GM13977 (cell line): ENCODE measurements around the gene ZNF77.

Experiments
- DNase-seq: peaks from one replicate; pipeline ENCODE4 v3.0.0; 2012; ENCODE audit warnings: low spot score
- in situ Hi-C: fragments of 300-500 bp; cut with MboI; formaldehyde crosslinking; loops from one replicate; pipeline ENCODE4 v1.12.0; 2022; ENCODE audit warnings: low sequenced_read_pairs, low pct_unique_long_range_greater_than_20kb, mixed read lengths, inconsistent platforms; ENCODE audit not compliant: unreplicated experiment
- TF ChIP-seq, protein P1 (sequence below): IDR thresholded peaks from 2 replicates; pipeline ENCODE4 v1.5.1; 2012; ENCODE audit warnings: mild to moderate bottlenecking, control low read depth; ENCODE audit not compliant: insufficient read depth; ENCODE audit errors: extremely low read depth, missing control alignments

ZNF77 gene

DNA sequence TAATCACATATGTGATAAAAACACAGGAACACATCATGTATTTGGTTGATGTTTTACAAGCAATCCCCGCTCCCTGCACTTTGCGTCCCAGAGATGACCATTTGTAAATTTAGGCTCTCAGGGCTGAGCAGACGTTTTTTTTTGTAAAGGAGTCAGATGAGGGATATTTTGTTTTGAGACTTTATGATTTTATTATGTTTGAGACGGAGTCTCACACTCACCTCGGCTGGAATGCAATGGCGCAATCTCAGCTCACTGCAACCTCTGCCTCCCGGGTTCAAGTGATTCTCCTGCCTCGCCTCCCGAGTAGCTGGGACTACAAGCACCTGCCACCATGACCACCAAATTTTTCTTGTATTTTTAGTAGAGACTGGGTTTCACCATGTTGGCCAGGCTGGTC is 34.0 kb upstream of the ZNF77 start:
- in situ Hi-C loops: no loop called here
- TF ChIP-seq, protein P1, sequence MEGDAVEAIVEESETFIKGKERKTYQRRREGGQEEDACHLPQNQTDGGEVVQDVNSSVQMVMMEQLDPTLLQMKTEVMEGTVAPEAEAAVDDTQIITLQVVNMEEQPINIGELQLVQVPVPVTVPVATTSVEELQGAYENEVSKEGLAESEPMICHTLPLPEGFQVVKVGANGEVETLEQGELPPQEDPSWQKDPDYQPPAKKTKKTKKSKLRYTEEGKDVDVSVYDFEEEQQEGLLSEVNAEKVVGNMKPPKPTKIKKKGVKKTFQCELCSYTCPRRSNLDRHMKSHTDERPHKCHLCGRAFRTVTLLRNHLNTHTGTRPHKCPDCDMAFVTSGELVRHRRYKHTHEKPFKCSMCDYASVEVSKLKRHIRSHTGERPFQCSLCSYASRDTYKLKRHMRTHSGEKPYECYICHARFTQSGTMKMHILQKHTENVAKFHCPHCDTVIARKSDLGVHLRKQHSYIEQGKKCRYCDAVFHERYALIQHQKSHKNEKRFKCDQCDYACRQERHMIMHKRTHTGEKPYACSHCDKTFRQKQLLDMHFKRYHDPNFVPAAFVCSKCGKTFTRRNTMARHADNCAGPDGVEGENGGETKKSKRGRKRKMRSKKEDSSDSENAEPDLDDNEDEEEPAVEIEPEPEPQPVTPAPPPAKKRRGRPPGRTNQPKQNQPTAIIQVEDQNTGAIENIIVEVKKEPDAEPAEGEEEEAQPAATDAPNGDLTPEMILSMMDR: no peak
- no peak for DNase-seq

DNA sequence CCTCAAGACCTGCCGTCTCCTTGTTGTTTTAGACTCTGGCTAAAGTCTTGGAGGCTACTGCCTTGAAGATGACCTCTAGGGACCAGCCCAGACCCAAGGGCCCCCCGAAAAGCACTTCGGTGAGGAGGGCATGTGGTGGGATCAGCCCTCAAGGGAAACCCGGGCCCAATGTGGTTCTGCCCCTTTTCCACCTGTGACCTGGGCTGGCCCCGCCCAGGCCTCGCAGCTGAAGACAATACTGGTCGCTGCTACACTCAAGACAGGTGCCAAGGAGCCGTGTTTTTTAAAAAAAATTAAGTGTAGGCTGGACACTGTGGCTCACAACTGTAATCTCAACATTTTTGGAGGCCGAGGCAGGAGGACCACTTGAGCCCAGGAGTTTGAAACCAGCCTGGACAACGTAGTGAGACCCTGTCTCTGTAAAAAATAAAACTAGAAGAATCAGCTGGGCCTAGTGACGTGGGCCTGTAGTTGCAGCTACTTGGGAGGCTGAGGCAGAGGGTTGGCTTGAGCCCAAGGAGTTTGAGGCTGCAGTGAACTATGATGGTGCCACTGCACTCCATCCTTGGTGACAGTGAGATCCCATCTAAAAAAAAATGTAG is 33.5 kb upstream of the ZNF77 start:
- DNase-seq: no peak
- in situ Hi-C loops: no loop called here
- TF ChIP-seq, protein P1: no peak

DNA sequence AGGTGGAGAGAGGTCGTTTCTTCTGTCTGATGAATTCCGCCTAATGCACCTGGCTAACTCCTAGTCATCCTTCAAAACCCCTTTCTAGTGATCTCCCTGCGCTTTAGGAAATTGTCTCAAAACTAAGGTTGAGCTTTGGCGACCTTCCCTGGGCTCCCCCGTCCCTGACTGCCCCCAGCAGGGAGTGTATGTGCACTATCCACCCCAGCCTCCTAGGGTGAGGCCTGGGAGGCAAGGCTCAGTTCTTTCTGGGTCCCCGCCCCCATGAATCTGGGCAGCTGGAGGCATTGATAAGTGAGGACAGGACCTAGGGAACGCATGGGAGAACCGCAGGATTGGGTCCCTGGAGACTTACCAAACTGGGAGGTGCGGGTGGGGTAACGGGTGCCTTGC is 33.0 kb upstream of the ZNF77 start:
- TF ChIP-seq, protein P1: no peak
- in situ Hi-C loops: no loop called here
- no peak for DNase-seq

DNA sequence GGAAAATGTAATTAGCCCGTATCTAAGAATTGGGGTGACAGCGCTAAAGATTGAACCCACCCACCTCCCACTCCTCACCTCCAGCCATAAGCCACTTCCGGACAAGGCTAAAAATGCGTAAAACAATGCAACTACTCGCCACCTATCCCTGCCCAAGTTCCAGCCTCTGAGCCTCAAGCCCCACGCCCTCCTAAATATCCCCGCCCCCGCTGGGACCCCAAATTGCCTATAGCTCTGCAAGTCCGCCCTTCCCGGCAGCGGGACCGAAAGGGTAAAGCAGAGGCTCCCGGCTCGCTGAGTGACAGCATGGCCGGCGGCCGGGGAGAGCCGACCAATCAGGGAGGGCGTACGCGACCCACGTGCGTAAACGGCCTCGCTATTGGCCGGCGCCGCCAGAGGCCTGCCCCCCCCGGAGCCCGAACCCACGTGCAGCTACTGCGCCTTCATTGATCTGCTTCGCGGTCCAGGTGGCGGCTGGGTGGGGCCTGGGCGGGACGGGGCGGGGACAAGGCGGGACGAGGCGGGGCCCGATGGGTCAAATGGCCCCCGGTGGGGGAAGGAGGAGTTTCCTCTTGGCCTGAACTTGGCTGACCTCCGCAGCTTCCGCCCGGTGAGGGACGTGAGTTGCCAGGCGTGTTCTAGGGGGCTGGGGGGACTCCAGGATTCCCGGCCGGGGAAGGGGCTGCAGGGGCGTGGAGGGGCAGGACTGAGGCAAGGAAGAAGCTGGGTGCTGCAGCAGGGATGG is 32.4 kb upstream of the ZNF77 start, which contains the start of gene TLE6:
Gene TLE6, plus strand, starts transcription at position 564 of the 745 bp plus-strand sequence. CDS start 670 bp downstream, outside the sequence.
- TF ChIP-seq, protein P1: no peak
- DNase-seq: peak; percentile 99
- in situ Hi-C loops: no loop called here

DNA sequence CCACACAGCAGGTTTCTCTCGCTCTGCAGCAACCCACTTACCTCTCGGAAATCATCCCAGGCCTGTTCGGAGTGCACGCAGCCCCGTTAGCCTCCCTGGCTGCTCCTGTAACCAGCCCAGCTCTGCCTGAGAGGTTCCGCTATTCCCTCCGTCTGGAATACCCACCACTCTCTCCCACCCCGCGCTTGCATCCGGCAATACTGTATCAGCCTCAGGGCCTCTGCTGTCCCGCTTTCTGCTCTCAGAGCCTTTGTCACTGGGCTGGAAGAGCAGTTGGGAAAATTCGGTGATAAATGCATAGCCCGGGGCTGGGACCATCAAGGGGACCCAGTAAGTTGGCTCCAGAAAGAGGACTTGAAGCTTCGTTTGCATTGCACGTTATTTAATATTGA is 31.8 kb upstream of the ZNF77 start:
- TF ChIP-seq, protein P1: no peak
- in situ Hi-C loops: no loop called here
- DNase-seq: no peak

DNA sequence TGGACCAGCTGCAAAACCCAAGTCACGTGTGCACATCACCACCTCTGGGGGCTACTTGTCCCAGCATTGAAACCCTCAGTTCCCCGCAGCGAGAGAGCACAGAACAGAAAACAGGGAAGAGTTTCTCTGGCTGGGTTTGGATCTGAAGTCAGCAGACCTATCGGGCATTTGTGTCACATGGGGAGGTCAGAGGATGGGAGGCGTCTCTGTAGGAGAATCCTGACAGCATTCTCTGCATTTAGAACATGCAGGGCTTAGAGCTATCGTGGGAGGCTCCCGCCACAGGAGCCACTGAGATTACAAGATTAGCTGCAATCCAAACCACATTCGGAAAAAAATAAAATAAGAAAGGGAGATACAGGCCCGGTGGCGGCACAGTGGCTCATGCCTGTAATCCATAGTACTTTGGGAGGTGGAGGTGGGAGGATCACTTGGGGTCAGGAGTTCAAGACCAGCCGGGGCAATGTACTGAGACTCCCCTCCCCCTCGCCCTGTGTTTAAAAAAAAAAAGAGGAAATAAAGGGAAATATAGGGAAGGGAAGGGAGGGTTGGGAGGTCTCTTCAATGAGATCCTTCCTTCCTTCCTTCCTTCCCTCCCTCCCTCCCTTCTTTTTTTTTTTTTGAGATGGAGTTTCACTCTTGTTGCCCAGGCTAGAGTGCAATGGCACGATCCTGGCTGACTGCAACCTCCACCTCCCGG is 29.7 kb upstream of the ZNF77 start:
- TF ChIP-seq, protein P1: no peak
- in situ Hi-C loops: loop anchor here (25.0 kb wide), 1 partner anchor 513 kb away; the partner anchor contains the start of genes SMIM24 and SMIM44
- no peak for DNase-seq
